NB4 (cell line): Measurements from ENCODE around the gene EMP1.

Source experiments
- MAX ChIP-seq: IDR thresholded peaks from 2 replicates; pipeline ENCODE4 v1.6.1; 2011; ENCODE audit warnings: low read depth, low read length
- MYC ChIP-seq: IDR thresholded peaks from 2 replicates; pipeline ENCODE4 v1.6.1; 2011; ENCODE audit warnings: low read depth, low read length
- POLR2A ChIP-seq: IDR thresholded peaks from 2 replicates; pipeline ENCODE4 v1.6.1; 2011; ENCODE audit warnings: mild to moderate bottlenecking; ENCODE audit not compliant: insufficient read length; ENCODE audit errors: extremely low read depth
- TF ChIP-seq, protein P1 (sequence below): IDR thresholded peaks from one replicate; pipeline ENCODE4 v1.5.1; 2012; ENCODE audit warnings: low read depth, low read length

- TF ChIP-seq, protein P1, sequence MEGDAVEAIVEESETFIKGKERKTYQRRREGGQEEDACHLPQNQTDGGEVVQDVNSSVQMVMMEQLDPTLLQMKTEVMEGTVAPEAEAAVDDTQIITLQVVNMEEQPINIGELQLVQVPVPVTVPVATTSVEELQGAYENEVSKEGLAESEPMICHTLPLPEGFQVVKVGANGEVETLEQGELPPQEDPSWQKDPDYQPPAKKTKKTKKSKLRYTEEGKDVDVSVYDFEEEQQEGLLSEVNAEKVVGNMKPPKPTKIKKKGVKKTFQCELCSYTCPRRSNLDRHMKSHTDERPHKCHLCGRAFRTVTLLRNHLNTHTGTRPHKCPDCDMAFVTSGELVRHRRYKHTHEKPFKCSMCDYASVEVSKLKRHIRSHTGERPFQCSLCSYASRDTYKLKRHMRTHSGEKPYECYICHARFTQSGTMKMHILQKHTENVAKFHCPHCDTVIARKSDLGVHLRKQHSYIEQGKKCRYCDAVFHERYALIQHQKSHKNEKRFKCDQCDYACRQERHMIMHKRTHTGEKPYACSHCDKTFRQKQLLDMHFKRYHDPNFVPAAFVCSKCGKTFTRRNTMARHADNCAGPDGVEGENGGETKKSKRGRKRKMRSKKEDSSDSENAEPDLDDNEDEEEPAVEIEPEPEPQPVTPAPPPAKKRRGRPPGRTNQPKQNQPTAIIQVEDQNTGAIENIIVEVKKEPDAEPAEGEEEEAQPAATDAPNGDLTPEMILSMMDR = no peak
- TF ChIP-seq MYC = no peak
- TF ChIP-seq MAX = peak; percentile 88
- no peak for TF ChIP-seq POLR2A
Observed at GRCh38 chr12:13165617-13166041, 30.9 kb upstream of the EMP1 start.
